ENCODE measurements around the gene DNAJB2.

The DNAJB2 gene

DNA sequence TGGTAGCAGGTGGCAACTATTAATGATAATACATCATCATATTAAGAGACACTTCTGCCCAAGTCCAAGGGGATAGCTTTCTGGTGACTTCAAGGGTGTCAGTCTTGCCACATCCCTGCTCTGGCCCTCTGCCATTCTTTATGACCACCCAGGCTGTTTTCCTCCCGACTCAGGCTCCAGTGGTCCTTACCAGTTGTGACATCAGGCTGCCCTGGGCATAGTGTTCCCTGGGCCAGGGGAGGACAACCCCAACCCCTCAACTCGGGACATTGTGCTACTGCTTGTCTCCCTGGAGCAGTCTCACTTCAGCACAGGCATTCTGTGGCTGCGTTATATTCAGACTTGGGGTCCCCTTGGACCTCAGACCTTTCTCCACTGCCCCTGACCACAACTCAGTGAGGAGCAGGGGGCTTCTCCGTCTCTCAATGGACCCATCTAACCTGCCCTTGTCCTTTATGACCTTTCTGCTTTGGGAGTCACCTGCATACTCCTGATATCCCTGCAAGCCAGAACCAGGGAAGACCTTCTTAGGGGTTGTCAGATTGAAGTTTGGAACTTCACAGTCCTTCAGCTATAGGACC lies 12.8 kb downstream of the DNAJB2 start:
- Mint-ChIP-seq H3K4me3 (peak overlapping the region in 1 of 3 experiments; percentile 36), H3K27me3 (ENCODE audit: low read depth) (peaks cover 34% of the 10 kb centered on the region), H3K27ac (peak overlapping the region in 1 of 3 experiments; percentile 48), H3K9me3 (no peaks in the 10 kb centered on the region), H3K36me3 (ENCODE audit: low read depth) (no peaks in the 10 kb centered on the region), H3K4me1 (peaks cover 31% of the 10 kb centered on the region)
- TF ChIP-seq, protein P1, sequence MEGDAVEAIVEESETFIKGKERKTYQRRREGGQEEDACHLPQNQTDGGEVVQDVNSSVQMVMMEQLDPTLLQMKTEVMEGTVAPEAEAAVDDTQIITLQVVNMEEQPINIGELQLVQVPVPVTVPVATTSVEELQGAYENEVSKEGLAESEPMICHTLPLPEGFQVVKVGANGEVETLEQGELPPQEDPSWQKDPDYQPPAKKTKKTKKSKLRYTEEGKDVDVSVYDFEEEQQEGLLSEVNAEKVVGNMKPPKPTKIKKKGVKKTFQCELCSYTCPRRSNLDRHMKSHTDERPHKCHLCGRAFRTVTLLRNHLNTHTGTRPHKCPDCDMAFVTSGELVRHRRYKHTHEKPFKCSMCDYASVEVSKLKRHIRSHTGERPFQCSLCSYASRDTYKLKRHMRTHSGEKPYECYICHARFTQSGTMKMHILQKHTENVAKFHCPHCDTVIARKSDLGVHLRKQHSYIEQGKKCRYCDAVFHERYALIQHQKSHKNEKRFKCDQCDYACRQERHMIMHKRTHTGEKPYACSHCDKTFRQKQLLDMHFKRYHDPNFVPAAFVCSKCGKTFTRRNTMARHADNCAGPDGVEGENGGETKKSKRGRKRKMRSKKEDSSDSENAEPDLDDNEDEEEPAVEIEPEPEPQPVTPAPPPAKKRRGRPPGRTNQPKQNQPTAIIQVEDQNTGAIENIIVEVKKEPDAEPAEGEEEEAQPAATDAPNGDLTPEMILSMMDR (IDR thresholded peaks at IDR 0.05; ENCODE audit: unreplicated experiment in 3 of 3) = no peak

GRCh38 chr2:219292616-219293015 lies 13.4 kb downstream of the DNAJB2 start:
- H3K9me3 Mint-ChIP-seq = no peaks in the 10 kb centered on the region

DNA sequence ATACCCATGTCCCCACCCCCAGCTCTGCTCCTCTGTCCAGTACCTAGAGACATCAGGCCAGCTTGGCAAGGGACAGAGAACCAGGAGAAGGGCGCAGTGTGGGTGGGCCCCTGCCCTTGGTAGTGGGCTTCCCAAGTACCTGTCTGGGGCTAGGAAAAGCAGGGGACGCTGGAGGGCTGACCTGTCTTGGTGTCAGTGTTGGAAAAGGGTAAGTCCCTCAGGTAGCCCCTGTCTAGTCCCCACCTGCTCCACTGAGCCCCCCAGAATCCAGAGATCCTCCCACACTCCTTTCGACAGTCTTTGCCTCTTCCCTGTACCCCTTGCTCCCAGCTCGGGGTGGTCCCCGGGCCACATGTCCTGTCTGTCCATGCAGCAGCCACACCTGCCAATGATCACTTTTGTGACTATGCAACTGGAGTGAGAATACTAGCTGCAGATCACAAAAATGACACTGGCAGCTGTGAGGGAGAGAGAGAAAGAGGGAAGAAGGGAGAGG lies 14.6 kb downstream of the DNAJB2 start:
- Mint-ChIP-seq H3K9me3 (no peaks in the 10 kb centered on the region), H3K36me3 (ENCODE audit: low read depth) (no peaks in the 10 kb centered on the region), H3K4me1 (peaks cover 27% of the 10 kb centered on the region), H3K27me3 (ENCODE audit: low read depth) (peaks cover 43% of the 10 kb centered on the region), H3K4me3 (peak overlapping the region; percentile 83 to 90 (median 84)), H3K27ac (peak overlapping the region; percentile 85 to 92 (median 86))
- TF ChIP-seq, protein P1 (IDR thresholded peaks at IDR 0.05; ENCODE audit: unreplicated experiment in 3 of 3) = no peak

More at GRCh38 chr2:219292616-219293015, 13.4 kb downstream of the DNAJB2 start:
- Mint-ChIP-seq H3K36me3 (ENCODE audit: low read depth) (no peaks in the 10 kb centered on the region), H3K4me1 (peaks cover 30% of the 10 kb centered on the region), H3K27me3 (ENCODE audit: low read depth) (peaks cover 35% of the 10 kb centered on the region), H3K27ac (peak overlapping the region in 1 of 3 experiments; percentile 48), H3K4me3 (peak overlapping the region in 1 of 3 experiments; percentile 41)
- TF ChIP-seq, protein P1 (IDR thresholded peaks at IDR 0.05; ENCODE audit: unreplicated experiment in 3 of 3) = no peak

GRCh38 chr2:219294356-219295351 lies 15.5 kb downstream of the DNAJB2 start:
- peaks cover 23% of the 10 kb centered on the region for H3K4me1 Mint-ChIP-seq
- TF ChIP-seq, protein P1 (IDR thresholded peaks at IDR 0.05; ENCODE audit: unreplicated experiment in 3 of 3) = peak; percentile 97 to 100 (median 98)
- peak overlapping the region; percentile 85 to 92 (median 86) for H3K27ac Mint-ChIP-seq
- no peaks in the 10 kb centered on the region for H3K9me3 Mint-ChIP-seq
- peaks cover 47% of the 10 kb centered on the region for H3K27me3 Mint-ChIP-seq (ENCODE audit: low read depth)
- H3K36me3 Mint-ChIP-seq (ENCODE audit: low read depth) = no peaks in the 10 kb centered on the region
- peak overlapping the region; percentile 83 to 90 (median 84) for H3K4me3 Mint-ChIP-seq

DNA sequence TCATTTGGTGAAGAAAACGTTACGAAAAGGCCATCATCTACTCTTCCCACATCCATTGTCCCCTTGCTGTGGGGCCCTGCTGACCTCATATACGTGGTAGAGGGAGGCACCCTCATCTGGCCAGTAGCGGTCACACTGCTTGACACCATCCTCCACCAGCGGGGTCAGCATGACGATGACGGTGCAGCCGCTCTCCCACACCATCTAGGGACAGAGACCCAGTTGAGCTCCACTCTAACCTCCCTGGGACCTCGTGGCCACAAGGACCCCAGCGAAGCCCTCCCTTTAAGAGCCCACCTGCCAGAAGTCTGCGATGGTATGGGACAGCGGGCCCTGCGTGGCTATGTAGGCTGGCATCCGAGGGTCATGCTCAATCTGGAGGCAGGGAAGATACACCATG lies 17.0 kb downstream of the DNAJB2 start:
- Mint-ChIP-seq H3K27ac (no peak overlapping the region), H3K27me3 (ENCODE audit: low read depth) (peaks cover 61% of the 10 kb centered on the region), H3K36me3 (ENCODE audit: low read depth) (no peaks in the 10 kb centered on the region), H3K4me1 (peaks cover 19% of the 10 kb centered on the region), H3K9me3 (no peaks in the 10 kb centered on the region), H3K4me3 (no peak overlapping the region)
- TF ChIP-seq, protein P1 (IDR thresholded peaks at IDR 0.05; ENCODE audit: unreplicated experiment in 3 of 3) = no peak

Data from nephron (organoid).